H1 (cell line): ENCODE results near the gene ZNF625. TPM values are rescaled to one million over a fixed set of nuclear protein-coding genes. Genes with fewer than 3 reads are reported as not detected.

Experiments used
- CTCF ChIA-PET: fragments of 300-600 bp; sonication (Branson Sonifier 250); formaldehyde crosslinking; loops from one replicate; lab custom pipeline; 2021; ENCODE audit not compliant: partially characterized antibody; lab: Charles Lee
- POLR2A ChIA-PET: fragments of 300-600 bp; sonication (Branson Sonifier 250); formaldehyde crosslinking; loops from one replicate; lab custom pipeline; 2021; ENCODE audit warnings: inconsistent platforms; ENCODE audit not compliant: partially characterized antibody; lab: Charles Lee
- DNase-seq, 2 experiments: peaks; one replicate each; pipeline versions ENCODE4 v3.0.0 to v3.0.0-alpha.2; 2010 to 2022; ENCODE audit warnings: low spot score in 2 of 2, low read depth in 1 of 2, mixed read lengths in 1 of 2
- FAIRE-seq: peaks from 2 replicates; lab custom pipeline; 2011; peaks lifted over from hg19 to GRCh38; lab: Jason Lieb, UNC
- H2AFZ ChIP-seq: 2 replicates; pipeline ENCODE4 v1.8.1; 2012; ENCODE audit warnings: low read length, inconsistent platforms
- H2AK5ac ChIP-seq: 2 replicates; pipeline ENCODE4 v1.6.1; 2013; ENCODE audit warnings: low read depth, low read length
- H2BK120ac ChIP-seq: replicated peaks from 2 replicates; pipeline ENCODE3; 2013; ENCODE audit warnings: low read depth, low read length, inconsistent platforms
- H2BK12ac ChIP-seq: 2 replicates; pipeline ENCODE4 v1.6.1; 2013; ENCODE audit warnings: low read depth, low read length
- H2BK15ac ChIP-seq: 2 replicates; pipeline ENCODE4 v1.6.1; 2013; ENCODE audit warnings: low read length
- H2BK20ac ChIP-seq: 2 replicates; pipeline ENCODE4 v1.6.1; 2013; ENCODE audit warnings: low read length
- H2BK5ac ChIP-seq: 2 replicates; pipeline ENCODE4 v1.6.1; 2013; ENCODE audit warnings: low read depth, low read length
- H3K14ac ChIP-seq: 2 replicates; pipeline ENCODE4 v1.6.1; 2013; ENCODE audit warnings: inconsistent platforms; ENCODE audit not compliant: insufficient read length
- H3K18ac ChIP-seq: 2 replicates; pipeline ENCODE4 v1.6.1; 2013; ENCODE audit warnings: low read length; ENCODE audit errors: extremely low read depth
- H3K23ac ChIP-seq: 2 replicates; pipeline ENCODE4 v1.6.1; 2013; ENCODE audit warnings: inconsistent platforms; ENCODE audit not compliant: insufficient read length
- H3K23me2 ChIP-seq: 2 replicates; pipeline ENCODE4 v1.6.1; 2013; ENCODE audit warnings: low read depth, low read length
- H3K27ac ChIP-seq: 2 replicates; pipeline ENCODE4 v1.6.1; 2011; ENCODE audit warnings: low read depth, low read length, inconsistent platforms
- H3K27me3 ChIP-seq, 4 experiments: replicated peaks in 1 of 4; 1 replicate in 1 of 4; 2 replicates in 3 of 4; pipeline versions ENCODE4 v1.6.1 to v1.8.1; 2011 to 2013; ENCODE audit warnings: low read length in 3 of 4, mild to moderate bottlenecking in 3 of 4, inconsistent platforms in 2 of 4, mixed read lengths in 2 of 4, moderate library complexity in 1 of 4; ENCODE audit not compliant: control insufficient read depth in 3 of 4, insufficient read depth in 3 of 4; ENCODE audit errors: extremely low read depth in 1 of 4
- H3K36me3 ChIP-seq, 4 experiments: 2 replicates each; pipeline versions ENCODE4 v1.6.1 to v1.8.1; 2011 to 2013; ENCODE audit warnings: mild to moderate bottlenecking in 4 of 4, low read length in 3 of 4, moderate library complexity in 2 of 4, control low read depth in 1 of 4, inconsistent platforms in 1 of 4; ENCODE audit not compliant: insufficient read depth in 4 of 4, control insufficient read depth in 2 of 4
- H3K4ac ChIP-seq: replicated peaks from 2 replicates; pipeline ENCODE3; 2013; ENCODE audit warnings: low read length, low read depth, mixed read lengths, inconsistent platforms; ENCODE audit not compliant: insufficient read length
- H3K4me1 ChIP-seq, 4 experiments: replicated peaks in 1 of 4; 1 replicate in 1 of 4; 2 replicates in 3 of 4; pipeline versions ENCODE4 v1.6.1 to v1.8.1; 2011 to 2013; ENCODE audit warnings: low read length in 3 of 4, inconsistent platforms in 2 of 4, mixed read lengths in 1 of 4; ENCODE audit not compliant: insufficient read depth in 4 of 4, control insufficient read depth in 3 of 4
- H3K4me2 ChIP-seq, 2 experiments: 2 replicates each; pipeline versions ENCODE4 v1.6.1 to v1.8.1; 2011 to 2013; ENCODE audit warnings: low read depth in 2 of 2, low read length in 2 of 2, control low read depth in 1 of 2, inconsistent platforms in 1 of 2, mild to moderate bottlenecking in 1 of 2; ENCODE audit not compliant: insufficient read depth in 1 of 2
- H3K4me3 ChIP-seq, 4 experiments: fragments of 200-600, 300-600 bp in 1 of 4; sonication (generic), shearing (Covaris generic), sonication (Bioruptor Twin) in 1 of 4; 2 replicates each; pipeline versions ENCODE4 v1.5.1 to v1.8.1; 2011 to 2016; ENCODE audit warnings: low read length in 4 of 4, low read depth in 3 of 4, control low read depth in 2 of 4, inconsistent platforms in 2 of 4, mild to moderate bottlenecking in 2 of 4, mixed read lengths in 1 of 4, moderate library complexity in 1 of 4; ENCODE audit not compliant: insufficient read depth in 2 of 4; ENCODE audit errors: extremely low read depth in 1 of 4
- H3K56ac ChIP-seq: replicated peaks from 2 replicates; pipeline ENCODE3; 2013; ENCODE audit warnings: low read depth, mild to moderate bottlenecking, mixed read lengths, low read length, inconsistent platforms; ENCODE audit not compliant: insufficient read length
- H3K79me1 ChIP-seq: 2 replicates; pipeline ENCODE4 v1.6.1; 2013; ENCODE audit warnings: low read depth, low read length, control low read depth
- H3K79me2 ChIP-seq, 2 experiments: 2 replicates each; pipeline versions ENCODE4 v1.6.1 to v1.8.1; 2012 to 2013; ENCODE audit warnings: low read length in 2 of 2, mild to moderate bottlenecking in 2 of 2, inconsistent platforms in 1 of 2; ENCODE audit not compliant: insufficient read depth in 2 of 2, control insufficient read depth in 1 of 2
- H3K9ac ChIP-seq, 4 experiments: replicated peaks in 1 of 4; 1 replicate in 1 of 4; 2 replicates in 3 of 4; pipeline versions ENCODE4 v1.6.1 to v1.8.1; 2011 to 2013; ENCODE audit warnings: low read depth in 3 of 4, low read length in 3 of 4, control low read depth in 2 of 4, mild to moderate bottlenecking in 2 of 4, moderate library complexity in 2 of 4, inconsistent platforms in 1 of 4; ENCODE audit errors: extremely low read depth in 1 of 4
- H3K9me3 ChIP-seq, 2 experiments: 2 replicates each; pipeline versions ENCODE4 v1.6.1 to v1.8.1; 2012 to 2013; ENCODE audit warnings: mild to moderate bottlenecking in 2 of 2, moderate library complexity in 2 of 2, control low read depth in 1 of 2, inconsistent platforms in 1 of 2, low read depth in 1 of 2, low read length in 1 of 2, mixed read lengths in 1 of 2; ENCODE audit not compliant: insufficient read depth in 2 of 2
- H4K20me1 ChIP-seq, 2 experiments: replicated peaks in 1 of 2; 2 replicates each; pipeline versions ENCODE3 to v1.8.1; 2011 to 2013; ENCODE audit warnings: inconsistent platforms in 2 of 2, low read length in 2 of 2, mild to moderate bottlenecking in 1 of 2; ENCODE audit not compliant: insufficient read depth in 2 of 2, control insufficient read depth in 1 of 2
- H4K5ac ChIP-seq: 2 replicates; pipeline ENCODE4 v1.6.1; 2013; ENCODE audit warnings: low read length, low read depth, mixed read lengths, inconsistent platforms; ENCODE audit not compliant: insufficient read length
- H4K8ac ChIP-seq: 2 replicates; pipeline ENCODE4 v1.8.0; 2013; ENCODE audit warnings: mild to moderate bottlenecking, moderate library complexity, low read length, inconsistent platforms; ENCODE audit not compliant: insufficient read depth; ENCODE audit errors: extremely low read depth
- H4K91ac ChIP-seq: replicated peaks from 2 replicates; pipeline ENCODE3; 2013; ENCODE audit warnings: low read length, mixed read lengths, inconsistent platforms; ENCODE audit not compliant: insufficient read length
- CBX5 ChIP-seq: fragments of 300-800, 300-1000 bp; sonication (generic); IDR thresholded peaks from 2 replicates; pipeline ENCODE4 v1.7.1; 2016; ENCODE audit warnings: antibody characterized with exemption, low read length, low read depth
- E2F6 ChIP-seq: IDR thresholded peaks from 2 replicates; pipeline ENCODE4 v1.6.1; 2012; ENCODE audit warnings: inconsistent platforms
- GTF2F1 ChIP-seq: IDR thresholded peaks from 2 replicates; pipeline ENCODE4 v1.6.1; 2012; ENCODE audit warnings: low read depth, low read length, improper control_type of control experiment, borderline replicate concordance
- KDM4A ChIP-seq: IDR thresholded peaks from one replicate; pipeline ENCODE4 v1.7.1; 2012; ENCODE audit warnings: low read depth, mild to moderate bottlenecking, moderate library complexity, low read length, inconsistent platforms; ENCODE audit not compliant: severe bottlenecking
- PHF8 ChIP-seq: fragments of 200-600 bp; sonication (generic); conservative IDR thresholded peaks from 2 replicates; pipeline ENCODE4 v1.7.1; 2012; ENCODE audit warnings: low read depth, mild to moderate bottlenecking, inconsistent platforms, low read length, moderate library complexity
- POU5F1 ChIP-seq: IDR thresholded peaks from 2 replicates; pipeline ENCODE4 v1.6.1; 2011; ENCODE audit warnings: low read depth, mild to moderate bottlenecking, low read length, moderate library complexity
- SIN3A ChIP-seq, 2 experiments: IDR thresholded peaks in 1 of 2; conservative IDR thresholded peaks in 1 of 2; 2 replicates each; pipeline ENCODE4 v1.6.1; 2011 to 2012; ENCODE audit warnings: low read length in 2 of 2, improper control_type of control experiment in 1 of 2, low read depth in 1 of 2, mild to moderate bottlenecking in 1 of 2
- SIRT6 ChIP-seq: IDR thresholded peaks from one replicate; pipeline ENCODE4 v1.7.1; 2012; ENCODE audit warnings: low read length, inconsistent platforms
- SP4 ChIP-seq: IDR thresholded peaks from 2 replicates; pipeline ENCODE4 v1.6.1; 2012; ENCODE audit warnings: low read length, inconsistent platforms
- WGBS, 2 experiments: shearing (Covaris generic) in 1 of 2; methylation state at CpG; one replicate each; pipeline versions ENCODE4 v1.1.6 to v1.1.7; 2013 to 2015; ENCODE audit warnings: low lambda C conversion rate in 2 of 2, mixed read lengths in 2 of 2, inconsistent platforms in 1 of 2, low coverage in 1 of 2, missing lambda C conversion rate in 1 of 2; ENCODE audit not compliant: insufficient replicate concordance in 2 of 2, insufficient coverage in 1 of 2, insufficient read length in 1 of 2; ENCODE audit errors: extremely low coverage in 1 of 2, missing lambda C conversion rate in 1 of 2; 5-methylcytosine and 5-hydroxymethylcytosine counted together
- polyA plus RNA-seq, 7 experiments: library from polyadenylated mRNA; depleted of rRNA in 3 of 7; stranded (reverse) in 5 of 7; unstranded in 2 of 7; fragments of >200 nt in 5 of 7; fragments of 200-250 nt in 2 of 7; gene quantifications; 1 replicate in 5 of 7; 2 replicates in 1 of 7; 4 replicates in 1 of 7; pipeline versions ENCODE4 v1.2.1 to v1.2.3, GENCODE V29; 2011 to 2013; ENCODE audit warnings: missing spikeins in 2 of 7, mixed read lengths in 2 of 7
- total RNA-seq: library from RNA; stranded (reverse); fragmentation: NEBNext Ultra II Directional; extraction: Animal tissue kit (Norgen Biotek cat#: 25700); gene quantifications from 2 replicates; pipeline ENCODE4 v1.2.1, GENCODE V29; 2021

Gene ZNF625
- total and polyA plus RNA-seq, 2 of the 8 experiments (the other 6 are each of a cell fraction or from before 2014, with no cell fraction given): 2.5 to 26.8 TPM

- peaks cover 3 to 46% of the 10 kb centered on the region in 2 experiments for H3K79me2 ChIP-seq
- whole genome bisulfite sequencing, 2 experiments: 61% methylated on average over 11 of the region's 11 CpGs; no CpG with 5 or more reads in 1 of the 2 experiments
- H3K27ac ChIP-seq: 0 out of 2 replicates have a peak overlapping the region, but pooled peaks have one; percentile 93
- no peak overlapping the region for H4K91ac ChIP-seq
- ChIA-PET POLR2A (interaction anchor here (1.1 to 2.2 kb wide), 16 partner anchors 9 to 340 kb away, joined by 3 to 26 read pairs (median 6); partner anchors contain the start of genes ZNF20, ZNF442, ZNF563 and ZNF69), CTCF (interaction anchor here (1.9 kb wide), 1 partner anchor 65 kb away, joined by 10 read pairs; no protein-coding TSS in a partner anchor)
- H2AK5ac ChIP-seq: peak overlapping the region; percentile 33; the same call in 1 of the 2 replicates
- peaks cover 2% of the 10 kb centered on the region; the same call in 1 of the 2 replicates for H3K79me1 ChIP-seq
- H2AFZ ChIP-seq: no peak overlapping the region
- no peak overlapping the region for H3K18ac ChIP-seq
- H3K4me1 ChIP-seq: peaks cover 0 to 3% (median 2%) of the 10 kb centered on the region in 4 experiments; a peak in 3 of 7 replicates
- no peak overlapping the region for H4K5ac ChIP-seq
- no peak overlapping the region; the same call in 1 of the 2 replicates for H4K8ac ChIP-seq
- H3K4ac ChIP-seq: no peak overlapping the region
- no peaks in the 10 kb centered on the region for H3K27me3 ChIP-seq
- H3K23me2 ChIP-seq: peaks cover 3% of the 10 kb centered on the region
- H2BK20ac ChIP-seq: no peak overlapping the region
- FAIRE-seq (no peak), DNase-seq (no peak)
- no peak overlapping the region; the same call in 1 of the 2 replicates for H2BK12ac ChIP-seq
- H3K23ac ChIP-seq: no peak overlapping the region
- no peak overlapping the region for H3K14ac ChIP-seq
- H3K9ac ChIP-seq: peak overlapping the region in 3 of 4 experiments; percentile 95 to 99 (median 96); a peak in 4 of 7 replicates
- peaks cover 2 to 15% (median 10%) of the 10 kb centered on the region in 4 experiments; a peak in 6 of 8 replicates for H3K36me3 ChIP-seq
- peaks cover 3 to 5% of the 10 kb centered on the region in 2 experiments for H4K20me1 ChIP-seq
- no peak overlapping the region for H3K56ac ChIP-seq
- H2BK15ac ChIP-seq: no peak overlapping the region
- H2BK5ac ChIP-seq: no peak overlapping the region
- peak overlapping the region; percentile 86 to 99 for H3K4me2 ChIP-seq
- H2BK120ac ChIP-seq: no peak overlapping the region
- H3K9me3 ChIP-seq: peaks cover 0 to 5% of the 10 kb centered on the region in 2 experiments; a peak in 1 of 4 replicates
- H3K4me3 ChIP-seq: peak overlapping the region; percentile 77 to 93 (median 82)
- TF ChIP-seq GTF2F1 (no peak), POU5F1 (no peak), CBX5 (no peak), SIN3A (conservative IDR thresholded peaks at IDR 0.05 in 1 of 2, IDR thresholded peaks at IDR 0.05 in 1 of 2; ENCODE audit: low read depth in 1 of 2, low read length in 2 of 2) (no peak), PHF8 (no peak), KDM4A (no peak), SIRT6 (no peak), E2F6 (0 out of 2 replicates have a peak, but pooled peaks have one; percentile 19), SP4 (no peak)
Measured at GRCh38 chr19:12155324-12155860, 1.1 kb downstream of the ZNF625 start.
